GM12891 (cell line): ENCODE data around the gene RPL27.

Experiments
- POLR2A ChIP-seq: IDR thresholded peaks from 2 replicates; pipeline ENCODE4 v1.6.1; 2011; ENCODE audit warnings: low read depth, low read length, control low read depth
- SPI1 ChIP-seq: IDR thresholded peaks from 2 replicates; pipeline ENCODE4 v1.6.1; 2011; ENCODE audit warnings: low read depth, low read length, control low read depth
- TAF1 ChIP-seq: IDR thresholded peaks from 2 replicates; pipeline ENCODE4 v1.6.1; 2011; ENCODE audit warnings: low read depth, low read length, control low read depth

DNA sequence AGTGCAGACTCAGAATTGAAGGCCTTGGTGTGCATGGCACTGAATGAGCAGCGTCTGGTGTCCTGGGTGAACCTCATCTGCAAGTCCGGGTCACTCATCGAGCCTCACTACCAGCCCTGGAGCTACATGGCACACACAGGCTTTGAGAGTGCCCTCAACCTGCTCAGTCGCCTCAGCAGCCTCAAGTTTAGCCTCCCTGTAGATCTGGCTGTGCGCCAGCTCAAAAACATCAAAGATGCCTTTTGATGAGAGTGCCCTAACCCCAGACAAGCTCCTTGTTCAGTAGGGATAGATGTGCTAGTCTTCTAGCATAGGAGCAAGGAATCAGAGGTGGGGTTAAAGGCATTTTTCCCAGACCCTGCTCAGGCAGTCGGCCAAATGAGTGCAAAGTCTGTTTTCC, 6.7 kb upstream of the RPL27 start:
- TF ChIP-seq TAF1, result no peak
- TF ChIP-seq POLR2A, result no peak
- TF ChIP-seq SPI1, result no peak
